Occipital lobe (tissue), 2 donors: ENCODE data around the gene IKZF1. TPM values are rescaled to one million over a fixed set of nuclear protein-coding genes. Genes with fewer than 3 reads are reported as not detected.

Source experiments
- DNase-seq: peaks from one replicate; lab custom pipeline; 2025; lab: John Stamatoyannopoulos, UW
- total RNA-seq: library from RNA; depleted of rRNA; stranded (reverse); fragments of >200 nt; gene quantifications from one replicate; pipeline ENCODE4 v1.2.3, GENCODE V29; 2014

IKZF1 gene
- total RNA-seq, 1 donor from 2014 or later: 2.3 TPM

DNA sequence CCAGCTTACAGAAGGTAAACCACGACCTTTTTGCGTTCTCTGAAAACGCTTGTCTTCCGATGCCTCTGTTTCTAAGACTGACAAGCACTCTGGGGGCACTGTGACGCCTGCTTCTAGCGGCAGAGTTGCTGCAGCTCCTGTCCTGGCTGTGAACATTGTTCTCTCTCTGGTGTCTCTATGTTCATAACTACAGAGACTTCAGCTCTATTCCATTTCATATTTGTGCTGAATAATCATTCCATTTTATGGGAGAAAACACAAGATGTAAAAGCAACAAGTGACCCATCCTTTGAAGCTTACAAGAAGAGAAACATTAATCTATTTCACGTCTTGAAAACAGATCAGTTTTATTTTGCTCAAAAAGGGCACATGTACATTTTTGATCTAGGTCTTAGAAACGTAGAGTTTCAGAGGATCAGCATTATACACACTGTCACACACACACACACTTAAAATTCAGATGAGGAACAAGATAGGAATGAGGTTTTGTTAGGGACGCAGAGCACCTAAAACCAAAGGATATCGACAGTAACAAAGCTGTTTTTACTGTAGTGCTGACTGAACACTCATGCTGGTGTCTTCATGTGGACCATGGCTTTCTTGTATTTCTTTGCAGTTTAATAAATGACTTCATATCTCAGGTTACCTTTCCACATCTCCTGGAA lies 3.0 kb downstream of the IKZF1 start:
- no peak for DNase-seq

GRCh38 chr7:50308203-50308531 lies 3.7 kb downstream of the IKZF1 start:
- no peak for DNase-seq

DNA sequence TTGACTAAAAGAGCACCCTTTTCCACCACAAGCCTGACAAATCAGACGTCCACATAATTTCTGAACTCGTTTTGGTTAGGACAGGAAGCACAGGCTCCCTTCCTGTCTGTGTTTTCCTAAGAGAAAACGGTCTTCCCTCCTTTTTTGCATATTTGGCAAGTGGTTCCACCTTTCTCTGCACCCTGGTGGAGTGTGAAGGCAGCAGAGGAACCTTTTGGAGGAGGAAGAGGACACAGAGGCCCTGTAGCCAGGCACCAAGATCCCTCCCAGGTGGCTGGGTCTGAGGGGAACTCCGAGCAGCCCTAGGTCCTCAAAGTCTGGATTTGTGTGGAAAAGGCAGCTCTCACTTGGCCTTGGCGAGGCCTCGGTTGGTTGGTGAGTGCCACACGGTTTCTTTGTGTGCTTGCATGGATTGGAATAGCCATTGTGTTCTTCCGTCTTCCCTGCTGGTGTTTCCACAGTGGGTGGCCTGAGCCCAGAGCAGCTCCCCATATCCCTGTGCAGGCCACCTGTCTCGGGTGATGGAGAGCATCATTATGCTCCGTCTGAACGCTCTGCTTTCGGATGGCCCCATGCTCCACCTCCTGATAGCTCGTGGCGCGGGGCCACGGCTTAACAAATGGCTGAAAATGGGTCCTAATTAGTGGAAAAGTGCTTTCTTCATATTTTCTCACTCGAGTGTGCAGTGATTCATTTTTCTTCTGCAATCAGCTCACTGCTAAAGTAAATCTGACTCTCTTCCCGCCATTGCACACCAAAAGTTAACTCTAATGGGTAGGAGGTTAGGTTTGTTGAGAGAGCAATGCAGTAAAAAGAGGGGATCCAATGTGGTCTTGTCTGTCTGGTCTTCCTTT lies 4.2 kb downstream of the IKZF1 start:
- no peak for DNase-seq

- DNase-seq: no peak
Measured at GRCh38 chr7:50309721-50310120, 5.2 kb downstream of the IKZF1 start.

- DNase-seq: no peak
Measured at GRCh38 chr7:50310361-50310760, 5.8 kb downstream of the IKZF1 start.

GRCh38 chr7:50310956-50311355 lies 6.4 kb downstream of the IKZF1 start:
- no peak for DNase-seq

DNA sequence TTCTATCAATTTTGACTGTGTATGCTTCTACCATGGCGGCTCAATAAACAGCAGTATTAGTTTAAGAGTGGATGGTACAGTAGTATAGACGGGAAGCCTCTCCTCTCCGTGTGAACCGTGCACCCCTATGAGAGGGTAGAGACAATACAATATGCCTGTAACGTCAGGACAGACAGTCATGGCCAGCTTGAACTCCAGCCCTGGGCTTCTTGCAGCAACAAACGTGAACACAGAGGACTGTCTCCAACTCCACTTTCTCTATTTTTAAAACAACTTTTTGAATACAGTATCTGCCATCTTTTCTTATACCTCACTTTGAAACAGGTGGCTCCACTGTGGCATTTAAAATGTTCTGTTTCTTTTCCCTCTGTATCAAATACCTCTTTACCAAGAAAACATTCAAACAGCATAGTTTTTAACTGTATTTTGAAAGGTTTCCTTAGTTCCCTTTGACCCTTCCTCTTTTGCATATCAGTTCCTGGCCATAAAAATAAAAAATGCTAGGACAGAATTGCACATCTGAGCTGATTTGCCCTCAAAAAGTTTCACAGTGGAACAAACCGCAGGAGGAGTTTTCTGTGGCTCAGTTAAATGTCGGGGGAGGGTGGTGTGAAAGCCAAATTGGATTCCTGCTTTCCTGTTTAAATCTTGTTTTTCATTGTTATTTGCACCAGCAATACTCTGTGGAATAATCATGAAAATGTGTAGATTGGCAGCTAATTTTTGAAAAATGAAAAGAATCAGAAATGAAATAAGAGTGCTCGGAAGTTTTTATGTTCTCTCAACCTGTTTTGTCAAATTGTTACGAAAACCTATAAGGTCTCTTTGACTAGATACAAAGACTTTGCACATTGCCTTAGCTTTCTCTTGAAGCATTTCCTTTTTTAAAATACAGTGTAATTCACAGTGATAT lies 8.0 kb downstream of the IKZF1 start:
- no peak for DNase-seq

DNA sequence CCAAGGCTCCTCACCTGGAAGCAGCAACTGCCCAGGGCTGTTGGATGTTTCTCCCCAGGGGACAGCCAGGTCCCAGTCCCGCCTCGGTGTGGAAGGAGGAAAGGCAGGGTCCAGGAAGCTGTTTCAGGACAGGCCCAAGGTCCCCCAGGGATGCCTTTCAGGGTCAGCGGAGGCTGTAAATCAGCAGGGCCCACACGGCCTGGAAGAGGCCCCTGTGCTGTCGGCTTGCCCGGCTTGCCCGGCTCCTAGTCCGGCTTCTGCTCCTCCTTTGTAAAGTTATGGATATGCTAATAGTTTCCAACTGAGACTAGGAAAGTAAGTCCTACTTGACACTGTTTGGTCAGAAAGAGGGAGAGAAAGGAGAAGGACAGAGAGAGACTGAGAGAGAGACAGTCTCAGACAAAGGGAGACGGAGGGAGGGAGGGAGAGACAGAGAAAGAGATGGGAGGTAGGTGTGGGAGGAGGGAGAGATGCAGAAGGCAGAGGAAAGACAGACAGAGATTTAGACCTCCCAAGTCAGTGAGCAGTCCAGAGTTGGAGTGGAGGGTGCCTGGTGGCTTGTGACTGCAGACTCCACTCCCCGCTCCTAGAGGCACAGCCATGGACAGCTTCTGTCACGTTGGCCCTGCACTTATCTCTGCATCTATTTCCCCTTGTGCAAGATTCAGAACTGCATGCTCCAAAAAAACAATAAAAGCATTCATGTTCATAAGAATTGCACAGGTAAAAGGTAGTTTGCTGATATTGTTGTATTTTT lies 10.5 kb downstream of the IKZF1 start:
- DNase-seq: no peak

DNA sequence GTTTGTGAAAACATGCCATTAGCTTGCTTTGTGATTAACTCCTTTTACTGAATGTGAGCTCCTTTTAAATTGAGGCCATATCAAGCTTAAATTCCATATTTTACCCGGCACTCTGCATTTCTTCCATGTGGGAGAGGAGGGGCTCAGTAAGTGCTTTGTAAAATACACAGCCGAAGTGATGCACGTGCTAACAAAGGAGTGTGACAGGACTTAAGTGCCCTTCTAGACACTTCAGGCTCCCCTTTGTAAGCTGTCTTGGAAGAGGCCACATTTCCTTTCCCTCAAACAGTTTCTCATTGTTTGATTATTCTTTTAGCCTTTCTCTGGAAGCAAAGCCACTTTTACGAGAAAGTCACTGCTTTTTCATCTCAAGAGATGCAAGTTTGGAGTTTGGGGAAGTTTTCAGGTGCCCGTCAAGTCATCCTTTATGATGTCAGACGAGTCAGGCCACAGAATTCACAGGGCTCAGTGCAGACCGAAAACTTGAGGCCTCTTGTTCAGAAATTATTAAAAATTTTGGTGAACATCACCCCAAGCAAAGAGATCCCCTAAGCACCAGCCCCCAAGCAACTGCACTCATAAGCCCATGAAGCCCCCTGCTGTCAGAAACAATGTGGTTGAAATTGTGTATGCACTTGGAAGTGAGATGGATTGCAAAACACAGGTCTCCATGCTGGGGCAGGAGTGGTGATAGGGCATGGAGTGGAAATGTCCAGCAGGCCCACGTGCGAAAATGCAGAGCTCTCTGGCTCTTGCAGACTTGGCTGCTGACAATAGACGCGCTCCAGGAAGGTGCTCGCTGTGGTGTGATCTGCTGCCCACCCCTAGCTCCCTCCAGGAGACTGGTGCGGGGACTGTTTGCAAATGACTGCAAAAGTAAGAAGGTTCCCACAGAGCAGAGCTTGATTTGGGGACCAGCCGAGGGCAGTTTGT lies 11.5 kb downstream of the IKZF1 start:
- DNase-seq: no peak

DNA sequence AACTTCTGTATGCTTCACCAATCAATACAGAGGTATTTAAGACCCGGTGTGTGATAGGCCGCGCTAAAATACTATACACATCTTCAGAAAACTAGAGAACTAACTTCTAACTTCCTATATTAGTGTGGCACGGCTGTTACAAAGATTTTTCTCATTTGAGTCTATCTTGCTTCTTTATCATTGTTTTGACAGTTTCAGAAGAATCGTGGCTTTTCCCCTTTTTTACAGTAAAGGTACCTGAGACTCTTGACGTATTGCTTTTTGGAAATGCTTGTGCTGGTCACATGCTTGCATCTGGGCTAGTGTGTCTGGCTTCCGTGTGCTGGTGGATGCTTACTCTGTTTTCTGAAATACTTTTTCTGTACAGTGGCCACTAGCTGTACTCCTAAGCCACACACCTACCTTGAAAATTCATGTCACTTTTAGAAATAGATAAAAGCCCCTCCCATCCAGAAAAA lies 12.7 kb downstream of the IKZF1 start:
- DNase-seq: no peak

DNA sequence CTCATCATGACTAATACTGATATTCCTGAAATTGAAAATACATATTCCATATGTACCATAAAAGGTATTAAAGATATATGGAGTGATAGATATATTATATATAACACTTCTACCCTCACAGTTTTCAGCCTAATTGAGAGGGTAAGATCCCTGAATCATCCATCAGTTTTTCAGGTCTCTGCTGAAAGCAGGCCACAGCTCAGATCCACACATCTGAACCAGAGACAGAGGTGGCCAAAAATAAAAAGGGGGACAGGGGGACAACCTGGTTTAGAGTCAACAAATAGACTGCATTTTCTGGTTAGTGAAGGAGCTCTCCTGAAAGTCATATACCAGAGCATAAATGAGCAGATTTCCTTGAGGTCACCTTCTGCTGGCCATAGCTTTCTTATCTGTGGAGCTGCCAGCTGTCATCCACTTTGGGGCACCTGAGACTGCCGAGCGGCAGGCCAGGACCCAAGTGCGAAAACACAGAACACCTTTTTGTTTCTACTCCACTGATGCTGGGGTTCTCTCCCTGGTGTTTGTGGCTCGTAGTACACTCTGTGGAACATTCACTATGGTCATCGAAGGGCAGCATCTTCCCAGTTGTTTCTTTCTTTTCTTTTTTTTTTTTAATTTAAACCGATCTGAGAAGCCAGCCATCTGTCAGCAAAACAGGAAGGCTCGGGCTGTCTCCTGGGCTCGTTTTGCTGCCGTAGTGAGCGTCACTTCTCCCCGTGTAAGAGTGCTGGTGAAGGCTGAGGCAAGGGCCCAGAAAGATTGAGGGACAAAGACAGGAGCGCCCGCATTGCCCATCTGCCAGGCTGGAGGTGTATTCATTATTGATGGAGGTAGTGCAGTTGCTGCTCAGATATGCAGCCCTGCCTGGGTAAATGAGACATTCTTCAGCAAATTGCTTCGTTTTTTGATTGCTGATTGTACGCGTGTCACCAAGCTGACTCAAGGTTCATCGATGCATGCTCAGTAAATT lies 13.5 kb downstream of the IKZF1 start:
- no peak for DNase-seq

- DNase-seq: no peak
Measured at GRCh38 chr7:50321487-50322067, 17.1 kb downstream of the IKZF1 start.

DNA sequence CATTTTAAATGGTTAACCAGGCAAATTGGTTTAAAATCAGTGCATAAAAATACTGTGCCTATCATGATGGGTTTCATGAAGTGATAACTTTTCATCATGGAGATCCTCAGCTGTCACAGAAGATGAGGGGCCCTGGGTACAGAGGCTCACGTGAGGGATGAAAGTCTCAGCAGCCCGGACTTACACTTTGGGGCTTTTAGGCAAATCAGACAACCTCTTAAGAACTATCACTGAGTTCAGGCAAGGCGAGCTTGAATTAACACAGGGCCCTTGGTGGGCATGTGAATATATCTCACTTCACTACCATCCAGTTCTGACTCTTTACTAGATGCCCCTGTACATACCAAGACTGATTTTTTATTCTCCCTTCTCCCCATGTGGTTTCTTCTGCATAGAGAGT lies 19.6 kb downstream of the IKZF1 start:
- DNase-seq: no peak

DNA sequence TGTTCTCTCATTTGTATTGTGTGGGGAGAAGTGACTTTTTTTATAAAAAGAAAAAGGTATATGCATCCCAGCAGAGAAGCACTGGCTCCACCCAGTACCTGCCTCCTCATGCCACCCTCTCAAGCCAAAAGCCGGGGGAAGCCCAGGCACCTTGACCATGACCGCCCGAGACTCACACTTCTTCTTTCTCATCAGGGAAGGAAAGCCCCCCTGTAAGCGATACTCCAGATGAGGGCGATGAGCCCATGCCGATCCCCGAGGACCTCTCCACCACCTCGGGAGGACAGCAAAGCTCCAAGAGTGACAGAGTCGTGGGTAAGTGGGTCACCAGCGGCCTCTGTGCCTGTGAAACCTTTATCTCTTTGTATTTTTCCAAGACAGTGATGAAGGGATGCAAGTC lies 22.9 kb downstream of the IKZF1 start:
- no peak for DNase-seq

GRCh38 chr7:50329775-50330174 lies 25.3 kb downstream of the IKZF1 start:
- no peak for DNase-seq

DNA sequence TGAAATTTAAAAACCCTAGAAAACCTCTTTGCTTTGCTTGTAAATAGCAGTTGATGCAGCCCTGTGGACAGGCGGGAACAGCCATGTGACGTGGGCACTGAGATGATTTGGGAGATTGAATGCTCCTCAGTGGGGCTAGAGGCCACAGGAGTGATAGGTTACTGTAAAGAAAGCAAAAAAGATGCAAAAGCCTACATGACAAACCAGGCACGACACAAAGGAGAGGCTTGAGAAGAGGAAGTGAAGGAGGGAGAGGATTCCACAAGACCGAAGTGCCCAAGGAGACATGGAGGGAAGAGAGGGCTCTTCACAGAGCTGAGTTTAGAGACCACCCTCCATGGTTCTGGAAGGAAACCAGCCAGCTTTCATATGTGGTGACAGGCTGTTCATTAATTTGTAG lies 25.7 kb downstream of the IKZF1 start:
- no peak for DNase-seq

- DNase-seq: no peak
Measured at GRCh38 chr7:50330696-50331095, 26.2 kb downstream of the IKZF1 start.

- no peak for DNase-seq
Measured at GRCh38 chr7:50331564-50332208, 27.2 kb downstream of the IKZF1 start.
